IPS-15b (cell line): ENCODE data around the gene NCKAP5L.
A peak's percentile ranks its signal among the peaks of the same experiment; 100 is the strongest.

Experiments
- H3K27me3 ChIP-seq: one replicate; pipeline ENCODE4 v1.6.1; 2013; ENCODE audit warnings: low read length; ENCODE audit not compliant: control insufficient read depth, insufficient read depth
- H3K36me3 ChIP-seq: one replicate; pipeline ENCODE4 v1.6.1; 2013; ENCODE audit warnings: low read length; ENCODE audit not compliant: control insufficient read depth, insufficient read depth
- H3K4me1 ChIP-seq: one replicate; pipeline ENCODE4 v1.6.1; 2013; ENCODE audit warnings: mild to moderate bottlenecking, low read length; ENCODE audit not compliant: control insufficient read depth, insufficient read depth
- H3K4me3 ChIP-seq: one replicate; pipeline ENCODE4 v1.5.1; 2013; ENCODE audit warnings: low read depth, low read length
- H3K9ac ChIP-seq: one replicate; pipeline ENCODE4 v1.6.1; 2013; ENCODE audit warnings: low read depth, mild to moderate bottlenecking, low read length
- H3K9me3 ChIP-seq: one replicate; pipeline ENCODE4 v1.6.1; 2013; ENCODE audit warnings: mild to moderate bottlenecking, low read length; ENCODE audit not compliant: control insufficient read depth, insufficient read depth

Gene NCKAP5L

DNA sequence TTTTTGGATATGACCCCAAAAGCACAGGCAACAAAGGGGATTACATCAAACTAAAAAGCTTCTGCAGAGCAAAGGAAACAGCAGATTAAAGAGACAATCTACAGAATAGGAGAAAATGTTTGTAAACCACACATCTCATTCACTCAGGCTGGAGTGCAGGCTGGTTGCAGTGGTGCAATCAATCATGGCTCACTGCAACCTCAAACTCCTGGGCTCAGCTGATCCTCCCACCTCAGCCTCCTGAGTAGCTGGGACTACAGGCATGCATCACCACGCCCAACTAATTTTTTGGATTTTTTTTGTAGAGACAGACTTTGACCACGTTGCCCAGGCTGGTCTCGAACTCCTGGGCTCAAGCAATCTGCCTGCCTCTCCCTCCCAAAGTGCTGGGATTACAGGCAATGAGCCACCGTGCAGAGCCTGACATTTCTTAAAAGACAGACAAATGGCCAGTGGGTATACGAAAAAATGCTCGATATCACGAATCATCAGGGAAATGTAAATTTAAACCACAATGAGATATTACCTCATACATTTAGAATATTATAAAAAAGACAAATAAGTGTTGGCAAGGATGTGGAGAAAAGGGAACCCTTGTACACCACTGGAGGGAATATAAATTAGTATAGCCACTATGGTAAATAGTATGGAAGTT, 9.8 kb downstream of the NCKAP5L start:
- Histone ChIP-seq H3K9me3 (no peaks in the 10 kb centered on the region), H3K4me3 (no peak overlapping the region), H3K36me3 (no peaks in the 10 kb centered on the region), H3K27me3 (no peaks in the 10 kb centered on the region), H3K9ac (no peak overlapping the region), H3K4me1 (peaks cover 9% of the 10 kb centered on the region)

DNA sequence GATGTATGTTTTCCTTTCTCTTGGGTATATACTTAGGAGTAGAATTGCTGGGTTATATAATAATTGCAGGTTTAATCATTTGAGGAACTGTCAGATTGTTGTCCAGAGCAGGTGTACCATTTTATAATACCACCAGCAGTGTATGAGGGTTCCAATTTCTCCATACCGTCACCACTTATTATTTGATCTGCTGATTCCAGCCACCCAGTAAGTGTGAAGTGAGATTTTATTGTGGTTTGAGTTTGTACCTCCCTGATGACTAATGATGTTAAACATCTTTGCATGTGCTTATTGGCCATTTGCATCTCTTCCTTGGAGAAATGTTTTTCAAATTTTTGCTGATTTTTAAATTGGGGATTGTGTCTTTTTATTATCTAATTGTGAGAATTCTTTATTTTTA, 15.1 kb downstream of the NCKAP5L start:
- H3K36me3 ChIP-seq, result no peaks in the 10 kb centered on the region

DNA sequence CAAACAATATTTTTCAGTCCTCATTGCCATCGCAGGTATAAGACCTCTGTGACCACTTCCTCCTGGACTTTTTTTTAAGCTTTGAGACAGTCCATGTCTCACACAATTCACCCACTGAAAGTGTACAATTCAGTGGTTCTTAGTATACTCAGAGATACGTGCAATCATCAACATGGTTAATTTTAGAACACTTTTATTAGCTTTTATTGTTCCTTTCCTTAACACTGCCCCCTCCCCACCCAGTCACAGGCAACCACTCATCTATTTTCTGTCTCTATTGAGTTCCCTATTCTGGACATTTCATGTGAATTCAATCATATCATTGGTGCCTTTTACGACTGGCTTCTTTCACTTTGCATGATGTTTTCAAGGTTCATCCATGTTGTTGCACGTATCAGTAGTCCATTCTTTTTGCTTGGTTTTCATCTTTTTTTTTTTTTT, 16.2 kb downstream of the NCKAP5L start:
- H3K4me1 ChIP-seq, result peaks cover 24% of the 10 kb centered on the region
- no peak overlapping the region for H3K4me3 ChIP-seq
- no peaks in the 10 kb centered on the region for H3K27me3 ChIP-seq
- no peak overlapping the region for H3K9ac ChIP-seq
- H3K36me3 ChIP-seq, result no peaks in the 10 kb centered on the region
- no peaks in the 10 kb centered on the region for H3K9me3 ChIP-seq

More for the DNA sequence above, 15.1 kb downstream of the NCKAP5L start:
- Histone ChIP-seq H3K27me3 (no peaks in the 10 kb centered on the region), H3K9me3 (no peaks in the 10 kb centered on the region), H3K4me1 (peaks cover 22% of the 10 kb centered on the region), H3K4me3 (no peak overlapping the region), H3K9ac (no peak overlapping the region)

DNA sequence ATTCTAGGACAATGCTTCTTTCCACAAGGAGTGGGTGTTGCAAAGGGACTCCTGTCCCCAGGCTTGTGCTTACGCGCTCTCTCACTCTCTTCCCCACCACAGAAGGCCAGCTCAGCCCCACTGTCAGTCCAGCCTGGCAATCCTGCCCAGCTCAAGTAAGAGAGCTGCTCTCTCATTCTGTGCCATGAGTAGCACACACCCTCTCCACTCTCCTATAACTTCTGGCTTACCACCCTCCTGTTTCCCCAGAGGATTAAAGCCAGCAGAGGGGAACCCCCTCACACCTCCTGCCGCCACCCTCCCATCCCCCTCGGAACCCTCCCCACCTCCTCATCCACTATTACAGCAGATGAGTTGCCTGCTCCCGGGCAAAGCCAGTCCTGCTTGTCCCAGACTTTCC, 17.1 kb downstream of the NCKAP5L start:
- Histone ChIP-seq H3K9ac (no peak overlapping the region), H3K4me1 (peaks cover 24% of the 10 kb centered on the region), H3K4me3 (no peak overlapping the region), H3K36me3 (no peaks in the 10 kb centered on the region), H3K9me3 (no peaks in the 10 kb centered on the region), H3K27me3 (no peaks in the 10 kb centered on the region)

DNA sequence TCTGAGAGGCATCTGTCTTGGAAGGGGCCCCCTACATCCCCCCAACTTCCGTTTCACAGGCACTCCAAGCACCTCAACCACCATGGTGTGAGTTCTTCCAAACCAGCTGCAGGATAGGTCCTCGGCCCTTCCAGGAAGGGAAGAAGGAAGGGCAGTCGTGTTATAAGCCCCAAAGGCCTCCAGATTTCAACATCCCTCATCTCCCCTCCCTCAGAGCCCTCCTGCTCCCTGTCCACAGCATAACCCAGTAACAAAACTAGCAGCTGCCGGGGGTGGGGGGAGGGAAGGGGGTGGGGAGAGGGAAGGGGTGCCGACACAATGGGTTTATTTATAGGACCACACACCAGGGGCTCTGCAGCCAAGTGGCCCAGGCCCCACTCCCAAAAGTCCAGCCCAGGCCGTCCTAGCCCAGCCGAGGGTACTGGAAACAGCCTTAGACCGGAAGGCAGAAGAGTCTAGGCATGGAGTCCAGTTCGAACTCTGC, 18.3 kb downstream of the NCKAP5L start:
- Histone ChIP-seq H3K4me3 (peak overlapping the region; percentile 16), H3K9me3 (no peaks in the 10 kb centered on the region), H3K9ac (no peak overlapping the region), H3K36me3 (peaks cover 3% of the 10 kb centered on the region), H3K4me1 (peaks cover 24% of the 10 kb centered on the region), H3K27me3 (no peaks in the 10 kb centered on the region)

DNA sequence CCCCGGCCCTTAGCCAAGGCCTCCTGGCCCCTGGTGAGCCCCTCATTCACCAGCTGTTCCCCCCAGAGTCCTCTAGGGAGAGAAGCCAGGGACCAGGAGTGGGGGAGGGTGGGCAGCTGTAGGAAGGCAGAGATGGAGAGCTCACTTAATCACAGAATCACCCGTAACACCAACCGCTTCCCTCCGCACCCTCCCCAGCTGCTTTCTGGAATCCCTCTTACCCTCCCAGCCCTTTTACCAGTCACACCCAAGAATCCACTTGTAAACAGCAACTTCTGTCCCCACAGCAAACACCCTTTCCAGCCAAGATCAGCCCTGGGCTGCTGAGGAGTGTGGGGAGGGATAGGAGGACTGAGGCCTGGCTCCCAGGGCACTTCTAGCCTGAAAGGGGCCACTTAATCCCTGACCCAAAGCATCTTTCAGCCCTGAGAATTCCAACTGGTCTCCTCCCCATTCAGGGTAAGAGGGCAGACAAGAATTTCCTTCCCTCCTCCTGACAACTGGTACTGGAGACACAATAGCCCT, 18.8 kb downstream of the NCKAP5L start:
- Histone ChIP-seq H3K4me3 (peak overlapping the region; percentile 16), H3K4me1 (peaks cover 24% of the 10 kb centered on the region), H3K9ac (peak overlapping the region; percentile 63), H3K27me3 (no peaks in the 10 kb centered on the region), H3K9me3 (no peaks in the 10 kb centered on the region), H3K36me3 (peaks cover 8% of the 10 kb centered on the region)

DNA sequence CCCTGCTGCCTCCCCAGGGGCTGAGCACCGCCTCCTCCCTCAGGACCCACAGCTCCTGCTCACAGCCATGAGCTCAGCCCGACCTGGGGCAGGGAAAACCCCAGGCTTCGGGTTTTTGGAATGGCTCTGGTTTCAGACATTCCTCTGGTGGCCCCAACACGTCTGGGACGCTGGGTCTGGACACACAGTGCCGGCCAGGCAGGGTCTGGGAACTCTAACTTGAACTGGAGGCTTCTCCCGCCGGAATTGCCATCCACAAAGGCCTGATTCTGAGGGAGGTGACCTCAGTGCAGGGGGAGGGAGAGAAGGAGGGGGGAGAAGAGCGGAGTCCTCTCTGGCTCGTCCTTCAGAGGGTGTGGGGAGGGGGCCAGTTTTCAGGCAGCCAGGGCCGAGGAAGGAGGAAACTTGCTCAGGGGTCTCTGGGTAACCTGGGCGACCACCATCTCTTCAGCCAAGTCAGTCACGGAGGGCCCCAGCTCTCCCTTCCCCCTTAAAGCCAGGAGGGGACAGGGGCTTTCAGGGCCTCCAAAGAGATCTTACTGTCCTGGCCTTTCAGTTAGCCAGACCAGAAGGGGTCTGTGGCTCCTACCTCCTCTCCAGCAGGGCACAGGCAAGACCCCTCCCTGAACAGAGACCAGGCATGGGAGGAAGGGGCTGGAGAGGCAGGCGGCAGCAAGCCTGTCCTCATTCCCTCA, 19.4 kb downstream of the NCKAP5L start:
- H3K9ac ChIP-seq, result peak overlapping the region; percentile 63

DNA sequence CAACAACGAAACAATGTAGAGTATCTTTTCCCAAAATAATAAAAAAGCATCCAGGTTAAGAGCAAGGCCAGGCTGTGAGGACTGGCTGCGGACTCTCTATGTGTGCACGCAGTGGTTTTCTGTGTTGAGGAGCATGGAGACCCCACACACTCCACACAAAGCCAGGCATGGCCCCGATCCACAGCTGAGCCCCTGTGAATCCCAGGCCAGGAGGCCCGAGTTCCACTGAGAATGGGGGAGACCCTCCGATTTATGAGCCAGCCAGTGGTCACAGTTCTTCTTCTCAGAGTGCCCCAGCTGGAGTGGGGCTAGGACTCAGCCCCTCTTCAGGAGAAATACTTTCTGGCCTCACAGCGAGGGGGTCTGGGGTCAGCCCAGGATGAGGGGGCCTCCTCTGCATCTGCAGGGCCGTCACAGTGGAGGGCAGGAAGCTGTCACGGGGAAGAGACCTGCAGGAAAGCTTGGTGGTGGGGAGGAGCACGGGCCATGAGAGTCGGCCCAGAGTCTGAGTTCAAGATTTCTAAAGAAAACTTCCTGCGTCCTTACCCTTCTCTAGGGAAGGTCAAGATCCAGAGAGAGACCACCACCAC, 20.1 kb downstream of the NCKAP5L start:
- Histone ChIP-seq H3K9ac (peak overlapping the region; percentile 63), H3K4me3 (no peak overlapping the region), H3K4me1 (peaks cover 24% of the 10 kb centered on the region), H3K9me3 (no peaks in the 10 kb centered on the region), H3K27me3 (no peaks in the 10 kb centered on the region), H3K36me3 (peaks cover 9% of the 10 kb centered on the region)

More for the DNA sequence above, 19.4 kb downstream of the NCKAP5L start:
- H3K36me3 ChIP-seq, result peaks cover 9% of the 10 kb centered on the region
- no peaks in the 10 kb centered on the region for H3K27me3 ChIP-seq
- no peak overlapping the region for H3K4me3 ChIP-seq
- H3K4me1 ChIP-seq, result peaks cover 24% of the 10 kb centered on the region
- no peaks in the 10 kb centered on the region for H3K9me3 ChIP-seq

DNA sequence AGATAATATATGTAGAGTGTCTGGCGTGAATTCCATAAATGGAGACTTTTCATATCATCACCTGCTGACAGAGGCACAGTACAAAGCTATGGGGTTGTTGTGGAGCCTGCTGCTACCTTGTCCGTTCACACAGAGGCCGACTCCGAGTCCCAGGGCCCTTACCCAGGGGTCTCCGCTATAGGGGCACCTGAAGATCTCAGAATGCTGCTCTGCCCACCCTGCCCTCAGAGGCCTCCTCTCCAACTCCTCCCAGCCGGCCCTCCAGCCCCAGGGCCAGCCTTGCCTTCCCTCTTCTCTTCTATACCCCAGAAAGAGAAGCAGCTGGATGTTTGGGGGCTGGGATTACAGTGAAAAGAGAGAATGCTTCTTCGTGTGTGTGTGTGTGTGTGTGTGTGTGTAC, 21.3 kb downstream of the NCKAP5L start:
- no peak overlapping the region for H3K9ac ChIP-seq

DNA sequence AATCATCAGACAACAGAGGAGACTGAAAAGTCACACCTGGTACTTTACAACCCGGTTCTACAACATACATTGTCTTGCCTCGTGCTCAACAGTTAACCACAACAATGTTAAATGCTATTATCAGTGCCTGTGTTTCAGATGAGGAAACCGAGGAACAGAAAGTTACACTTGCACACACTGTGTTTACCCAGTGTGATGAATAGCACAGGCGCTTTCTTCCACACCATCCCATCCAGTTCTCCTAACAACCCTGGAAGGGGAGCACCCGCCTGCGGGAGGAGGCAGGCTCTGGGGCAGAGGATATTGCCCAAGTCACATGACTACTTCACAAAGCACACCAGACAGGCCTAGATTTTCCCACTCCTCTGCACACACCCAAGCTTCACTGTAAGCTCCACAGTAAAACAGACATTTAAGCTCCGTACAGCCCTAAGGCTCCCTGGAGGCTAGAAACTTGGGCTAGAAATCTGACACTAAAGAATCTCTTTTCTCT, 21.8 kb downstream of the NCKAP5L start:
- peaks cover 24% of the 10 kb centered on the region for H3K4me1 ChIP-seq
- no peaks in the 10 kb centered on the region for H3K9me3 ChIP-seq
- peaks cover 19% of the 10 kb centered on the region for H3K36me3 ChIP-seq
- no peak overlapping the region for H3K4me3 ChIP-seq
- no peaks in the 10 kb centered on the region for H3K27me3 ChIP-seq
- H3K9ac ChIP-seq, result no peak overlapping the region

More for the DNA sequence above, 21.3 kb downstream of the NCKAP5L start:
- H3K36me3 ChIP-seq, result peaks cover 14% of the 10 kb centered on the region
- H3K27me3 ChIP-seq, result no peaks in the 10 kb centered on the region
- no peaks in the 10 kb centered on the region for H3K9me3 ChIP-seq
- H3K4me3 ChIP-seq, result no peak overlapping the region
- H3K4me1 ChIP-seq, result peaks cover 24% of the 10 kb centered on the region

DNA sequence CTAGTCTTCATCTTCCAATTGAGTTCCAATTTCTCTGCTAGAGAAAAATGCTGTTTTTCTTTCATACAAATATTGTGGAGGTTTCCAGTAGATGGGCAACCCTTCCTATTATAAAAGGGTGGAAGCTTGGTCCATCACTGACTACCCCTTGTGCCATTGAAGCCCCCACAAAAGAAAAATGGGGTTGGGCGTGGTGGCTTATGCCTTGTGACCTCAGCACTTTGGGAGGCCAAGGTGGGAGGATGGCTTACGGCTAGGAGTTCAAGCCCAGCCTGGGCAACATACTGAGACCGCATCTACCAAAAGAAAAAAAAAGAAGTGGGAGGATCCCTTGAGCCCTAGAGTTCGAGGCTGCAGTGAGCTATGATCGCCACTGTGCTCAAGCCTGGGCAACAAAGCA, 22.8 kb downstream of the NCKAP5L start:
- Histone ChIP-seq H3K9me3 (no peaks in the 10 kb centered on the region), H3K9ac (no peak overlapping the region), H3K4me1 (peaks cover 18% of the 10 kb centered on the region), H3K27me3 (no peaks in the 10 kb centered on the region), H3K4me3 (no peak overlapping the region), H3K36me3 (peaks cover 24% of the 10 kb centered on the region)
